ENCODE measurements around the gene RBM41.

RBM41 gene

DNA sequence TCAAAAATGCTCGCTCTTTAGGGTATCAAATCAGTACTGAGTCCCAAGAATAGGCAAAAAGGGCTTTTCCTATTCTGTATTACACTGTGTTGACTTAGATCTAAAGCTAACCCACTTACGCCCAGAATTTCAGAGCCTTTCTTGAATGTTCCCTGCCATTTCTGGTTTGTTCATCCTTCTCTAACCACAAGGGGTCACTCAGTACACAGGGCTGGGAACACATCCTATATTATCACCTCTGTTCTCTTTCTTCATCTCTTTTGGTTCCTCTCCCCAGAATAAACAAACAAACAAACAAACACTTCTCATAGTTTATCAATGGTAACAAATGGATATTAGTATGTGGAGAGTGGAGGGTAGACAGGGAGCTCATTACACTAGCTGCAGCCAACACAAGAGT is 93.1 kb downstream of the RBM41 start:
- DNase-seq (ENCODE audit: low read depth): no peak

DNA sequence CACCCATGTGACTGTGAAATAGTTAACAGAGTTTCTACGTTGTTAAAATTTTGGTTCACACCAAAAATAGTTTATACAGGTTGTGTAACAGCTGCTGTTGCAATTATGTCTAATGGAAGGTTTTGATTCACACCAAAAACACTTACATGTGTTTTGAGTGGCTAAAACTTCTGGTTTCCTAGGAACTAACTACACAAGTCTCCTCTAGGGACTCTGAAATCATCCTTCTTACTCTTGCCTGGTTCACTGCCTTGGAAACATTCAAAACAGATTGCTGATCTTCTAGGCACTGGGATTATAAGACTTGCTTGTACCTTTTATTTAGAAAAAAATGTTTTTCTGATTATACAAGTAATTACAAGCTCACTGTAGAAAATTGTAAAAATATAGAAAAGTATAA is 103.7 kb downstream of the RBM41 start:
- no peak for DNase-seq (ENCODE audit: low read depth)

All from stimulated activated CD8-positive, alpha-beta memory T cell treated with anti-CD3 and anti-CD28 coated beads, Interleukin-15, amount 100 ng/mL, for 24 hours (primary cell).